Lower lobe of right lung (tissue), 2 donors: ENCODE data around the gene TIMM17A. TPM values are rescaled to one million over a fixed set of nuclear protein-coding genes. Genes with fewer than 3 reads are reported as not detected.
A peak's percentile ranks its signal among the peaks of the same experiment; 100 is the strongest.

Source experiments
- ATAC-seq, 2 donors: fragments of 200-7000 bp; cut with Tn5 transposase; one replicate each; pipeline ENCODE4 v1.9.1; 2020 to 2022; ENCODE audit warnings: mild to moderate bottlenecking in 2 of 2, moderate library complexity in 2 of 2
- DNase-seq: peaks from one replicate; pipeline ENCODE4 v3.0.0-alpha.2; 2020
- H3K27ac ChIP-seq: fragments of 200-600 bp; one replicate; pipeline ENCODE4 v1.8.0; 2022
- H3K27me3 ChIP-seq: fragments of 200-600 bp; one replicate; pipeline ENCODE4 v1.8.0; 2022; ENCODE audit warnings: low read depth
- H3K36me3 ChIP-seq: fragments of 200-600 bp; one replicate; pipeline ENCODE4 v1.8.0; 2022; ENCODE audit warnings: mild to moderate bottlenecking
- H3K4me1 ChIP-seq: fragments of 200-600 bp; one replicate; pipeline ENCODE4 v1.8.0; 2022
- H3K4me3 ChIP-seq: fragments of 200-600 bp; one replicate; pipeline ENCODE4 v1.8.0; 2022; ENCODE audit warnings: mild to moderate bottlenecking
- H3K9me3 ChIP-seq: fragments of 200-600 bp; one replicate; pipeline ENCODE4 v1.8.0; 2022
- intact Hi-C: fragments of 100-400 bp; cut with DNase I; formaldehyde crosslinking; loops from one replicate; pipeline ENCODE4 v1.11.0; 2022
- total RNA-seq: library from RNA; stranded (reverse); fragmentation: NEBNext Ultra II Directional; extraction: Animal tissue kit (Norgen Biotek cat#: 25700); gene quantifications from one replicate; pipeline ENCODE4 v1.2.1, GENCODE V29; 2021
- TF ChIP-seq, protein P1 (sequence below): fragments of 200-600 bp; IDR thresholded peaks from one replicate; pipeline ENCODE4 v1.8.0; 2022; ENCODE audit warnings: antibody characterized with exemption, mild to moderate bottlenecking
- donor health status: DM: no; HTN: yes; CAD: no; lungs with severe emphysema.

TIMM17A gene
- total RNA-seq, 1 donor from 2014 or later, result 28.5 TPM

DNA sequence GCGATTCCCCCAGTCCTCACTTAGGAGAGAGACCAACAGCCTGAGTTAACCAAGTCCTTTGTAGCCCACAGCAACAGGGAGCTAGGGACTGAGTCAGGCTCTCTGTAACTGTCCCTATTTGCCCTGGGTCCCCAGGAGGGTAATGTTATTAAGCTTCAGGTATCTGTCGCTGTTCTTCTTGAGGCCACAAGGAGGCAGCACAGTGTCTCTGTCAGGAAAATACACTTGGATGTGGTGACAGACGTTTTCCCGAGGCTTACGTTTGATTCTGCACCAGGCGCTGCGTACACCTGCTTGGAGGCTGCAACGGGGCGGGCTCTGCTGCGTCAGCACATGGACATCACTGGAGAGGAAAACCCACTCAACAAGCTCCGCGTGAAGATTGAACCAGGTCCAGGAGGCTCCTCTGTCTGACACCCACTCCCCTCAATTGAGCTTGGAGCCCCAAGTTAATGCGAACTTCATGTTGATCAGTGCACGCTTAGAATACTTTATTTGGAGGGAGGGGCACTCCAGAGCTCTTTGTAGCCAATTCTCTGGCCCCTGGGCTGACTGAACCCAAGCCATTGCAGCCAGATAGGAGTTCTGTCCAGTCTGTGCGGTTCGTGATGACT is 44.4 kb downstream of the TIMM17A start:
- H3K4me3 ChIP-seq, result no peak overlapping the region
- DNase-seq, result no peak
- intact Hi-C loops, result loop anchor here (10.0 kb wide), 1 partner anchor 115 kb away; no protein-coding TSS in a partner anchor
- H3K27ac ChIP-seq, result no peak overlapping the region
- H3K27me3 ChIP-seq, result no peaks in the 10 kb centered on the region
- H3K36me3 ChIP-seq, result peaks cover 96% of the 10 kb centered on the region
- H3K9me3 ChIP-seq, result no peaks in the 10 kb centered on the region
- H3K4me1 ChIP-seq, result no peaks in the 10 kb centered on the region
- TF ChIP-seq, protein P1, sequence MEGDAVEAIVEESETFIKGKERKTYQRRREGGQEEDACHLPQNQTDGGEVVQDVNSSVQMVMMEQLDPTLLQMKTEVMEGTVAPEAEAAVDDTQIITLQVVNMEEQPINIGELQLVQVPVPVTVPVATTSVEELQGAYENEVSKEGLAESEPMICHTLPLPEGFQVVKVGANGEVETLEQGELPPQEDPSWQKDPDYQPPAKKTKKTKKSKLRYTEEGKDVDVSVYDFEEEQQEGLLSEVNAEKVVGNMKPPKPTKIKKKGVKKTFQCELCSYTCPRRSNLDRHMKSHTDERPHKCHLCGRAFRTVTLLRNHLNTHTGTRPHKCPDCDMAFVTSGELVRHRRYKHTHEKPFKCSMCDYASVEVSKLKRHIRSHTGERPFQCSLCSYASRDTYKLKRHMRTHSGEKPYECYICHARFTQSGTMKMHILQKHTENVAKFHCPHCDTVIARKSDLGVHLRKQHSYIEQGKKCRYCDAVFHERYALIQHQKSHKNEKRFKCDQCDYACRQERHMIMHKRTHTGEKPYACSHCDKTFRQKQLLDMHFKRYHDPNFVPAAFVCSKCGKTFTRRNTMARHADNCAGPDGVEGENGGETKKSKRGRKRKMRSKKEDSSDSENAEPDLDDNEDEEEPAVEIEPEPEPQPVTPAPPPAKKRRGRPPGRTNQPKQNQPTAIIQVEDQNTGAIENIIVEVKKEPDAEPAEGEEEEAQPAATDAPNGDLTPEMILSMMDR, result peak; percentile 68
- peak; percentile 79 to 86 for ATAC-seq

DNA sequence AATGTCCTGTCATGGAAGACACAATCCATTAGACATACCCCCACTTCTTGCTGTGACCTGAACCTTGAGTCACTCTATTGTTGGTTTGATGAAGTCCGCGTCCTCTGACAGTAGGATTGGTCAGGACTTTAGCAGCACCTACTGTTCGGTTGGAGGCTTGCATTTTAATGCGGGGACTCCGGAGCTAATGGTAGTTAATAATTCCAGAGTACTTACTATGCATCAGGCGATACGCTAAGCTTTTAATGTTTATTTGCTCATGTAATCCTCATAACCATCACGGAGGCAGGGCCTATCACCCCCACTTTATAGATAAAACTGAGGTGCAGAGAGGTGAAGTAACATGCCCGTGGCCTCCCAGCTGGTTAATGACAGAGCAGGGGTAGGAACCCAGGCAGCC is 47.2 kb downstream of the TIMM17A start:
- no peak for DNase-seq
- TF ChIP-seq, protein P1, result no peak
- ATAC-seq, result no peak
- Histone ChIP-seq H3K36me3 (peaks cover 97% of the 10 kb centered on the region), H3K4me1 (no peaks in the 10 kb centered on the region), H3K27me3 (no peaks in the 10 kb centered on the region), H3K4me3 (no peak overlapping the region), H3K27ac (no peak overlapping the region), H3K9me3 (no peaks in the 10 kb centered on the region)
- intact Hi-C loops, result loop anchor here (10.0 kb wide), 1 partner anchor 112 kb away; no protein-coding TSS in a partner anchor

DNA sequence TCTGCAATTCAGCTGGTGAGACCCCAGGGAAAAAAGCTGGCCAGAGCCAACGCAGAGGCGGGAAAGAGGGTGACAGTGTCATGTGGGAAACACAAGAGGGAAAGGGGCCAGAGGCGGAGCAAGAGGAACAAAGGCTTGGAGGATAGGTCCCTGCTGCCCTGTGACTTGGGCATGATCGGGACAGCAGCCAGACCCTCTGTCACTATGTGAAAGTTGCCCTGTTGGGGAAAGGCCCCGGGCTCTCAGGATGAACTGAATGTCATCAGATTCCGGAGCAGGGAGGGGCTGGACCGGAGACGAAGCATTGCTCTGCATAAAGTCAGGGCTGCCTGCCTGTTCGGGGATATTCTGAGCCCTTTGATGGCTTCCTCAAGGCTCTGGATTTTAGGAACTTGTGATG is 49.4 kb downstream of the TIMM17A start:
- H3K27me3 ChIP-seq, result no peaks in the 10 kb centered on the region
- H3K27ac ChIP-seq, result no peak overlapping the region
- no peak overlapping the region for H3K4me3 ChIP-seq
- peaks cover 8% of the 10 kb centered on the region for H3K4me1 ChIP-seq
- H3K36me3 ChIP-seq, result peaks cover 76% of the 10 kb centered on the region
- no peak for DNase-seq
- no peak for ATAC-seq
- intact Hi-C loops, result loop anchor here (10.0 kb wide), 1 partner anchor 110 kb away; no protein-coding TSS in a partner anchor
- no peaks in the 10 kb centered on the region for H3K9me3 ChIP-seq
- TF ChIP-seq, protein P1, result no peak

DNA sequence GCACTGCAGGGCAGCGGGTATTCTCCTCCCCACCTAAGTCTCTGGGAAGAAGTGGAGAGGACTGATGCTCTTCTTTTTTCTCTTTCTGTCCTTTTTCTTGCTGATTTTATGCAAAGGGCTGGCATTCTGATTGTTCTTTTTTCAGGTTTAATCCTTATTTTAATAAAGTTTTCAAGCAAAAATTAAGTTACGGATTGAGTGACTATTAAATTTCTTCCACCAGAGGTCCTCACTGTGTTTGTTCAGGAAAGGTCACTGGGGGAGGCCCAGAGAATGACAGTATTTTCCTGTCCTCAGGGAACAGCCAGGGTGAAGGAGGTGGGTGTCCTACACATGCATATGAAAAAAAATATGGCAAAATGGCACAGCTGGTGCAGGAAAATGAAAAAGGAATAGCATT is 50.7 kb downstream of the TIMM17A start:
- TF ChIP-seq, protein P1, result no peak
- no peak for ATAC-seq

GRCh38 chr1:202007304-202007703 is 52.0 kb downstream of the TIMM17A start:
- TF ChIP-seq, protein P1, result no peak
- DNase-seq (no peak), ATAC-seq (peak in 1 of 2 donors; percentile 8)
- Histone ChIP-seq H3K9me3 (no peaks in the 10 kb centered on the region), H3K27me3 (no peaks in the 10 kb centered on the region), H3K4me3 (peak overlapping the region; percentile 20), H3K36me3 (peaks cover 50% of the 10 kb centered on the region), H3K27ac (peak overlapping the region; percentile 80), H3K4me1 (peaks cover 11% of the 10 kb centered on the region)
- intact Hi-C loops, result loop anchor here (10.0 kb wide), 1 partner anchor 107 kb away; no protein-coding TSS in a partner anchor

More for the DNA sequence above, 50.7 kb downstream of the TIMM17A start:
- intact Hi-C loops, result loop anchor here (10.0 kb wide), 1 partner anchor 109 kb away; no protein-coding TSS in a partner anchor
- Histone ChIP-seq H3K27ac (peak overlapping the region; percentile 80), H3K4me3 (no peak overlapping the region), H3K27me3 (no peaks in the 10 kb centered on the region), H3K9me3 (no peaks in the 10 kb centered on the region), H3K36me3 (peaks cover 64% of the 10 kb centered on the region), H3K4me1 (peaks cover 11% of the 10 kb centered on the region)
- no peak for DNase-seq
